Measurements from ENCODE around the gene SPEF2. TPM values are rescaled to one million over a fixed set of nuclear protein-coding genes. Genes with fewer than 3 reads are reported as not detected.

The SPEF2 gene
- total and polyA plus RNA-seq, 10 of the 15 experiments (the other 5 are each of a cell fraction or from before 2014, with no cell fraction given): 0.03 to 2.0 (median 0.07) TPM; not detected in 3

- TF ChIP-seq E4F1 (IDR thresholded peaks at IDR 0.05; ENCODE audit: borderline replicate concordance, partially characterized antibody) (no peak), TCF12 (IDR thresholded peaks at IDR 0.05; ENCODE audit: low read depth, low read length) (no peak), JUND (IDR thresholded peaks at IDR 0.05; ENCODE audit: low read depth, low read length) (no peak)
Observed at GRCh38 chr5:35799753-35800152, 182.1 kb downstream of the SPEF2 start (continued).

GRCh38 chr5:35803191-35803651 is 185.6 kb downstream of the SPEF2 start:
- Histone ChIP-seq H3K4me1 (ENCODE audit: control insufficient read depth, insufficient read depth, low read length) (no peaks in the 10 kb centered on the region), H4K20me1 (ENCODE audit: control insufficient read depth, insufficient read depth) (no peaks in the 10 kb centered on the region), H3K9ac (ENCODE audit: control insufficient read depth, insufficient read depth, low read length) (no peak overlapping the region), H3K36me3 (ENCODE audit: control insufficient read depth in 2 of 2, insufficient read depth in 2 of 2, low read length in 1 of 2) (no peaks in the 10 kb centered on the region), H3K27ac (ENCODE audit: control insufficient read depth, insufficient read depth) (no peak overlapping the region), H3K4me3 (no peak overlapping the region), H3K27me3 (replicated peaks in 1 of 2; ENCODE audit: control insufficient read depth in 2 of 2, insufficient read depth in 2 of 2, low read length in 1 of 2) (no peaks in the 10 kb centered on the region), H3K79me2 (ENCODE audit: control insufficient read depth, insufficient read depth, low read length) (no peaks in the 10 kb centered on the region), H3K4me2 (ENCODE audit: control insufficient read depth, insufficient read depth) (no peak overlapping the region), H2AFZ (ENCODE audit: control insufficient read depth, low read depth, low read length) (no peak overlapping the region), H3K9me3 (replicated peaks; ENCODE audit: control insufficient read depth, insufficient read depth, low read length) (no peaks in the 10 kb centered on the region)
- intact Hi-C loops (cut with micrococcal nuclease; ENCODE audit: unreplicated experiment): no loop called here
- 49% methylated on average over 3 of the region's 4 CpGs for WGBS (ENCODE audit: insufficient coverage, insufficient replicate concordance, low lambda C conversion rate, missing lambda C conversion rate)
- ChIA-PET POLR2A (interaction anchor here (0.5 to 1.5 kb wide), 2 partner anchors 27 to 48 kb away, joined by 3 read pairs; no protein-coding TSS in a partner anchor), SMC1A (ENCODE audit: uncharacterized antibody, unreplicated experiment) (interaction anchor here (0.7 to 2.3 kb wide), 5 partner anchors 10 to 92 kb away, joined by 3 to 7 read pairs (median 4); no protein-coding TSS in a partner anchor), CTCF (interaction anchor here (0.8 to 1.5 kb wide), 4 partner anchors 9 to 122 kb away, joined by 4 to 5 read pairs (median 4); no protein-coding TSS in a partner anchor), RAD21 (ENCODE audit: unreplicated experiment) (no interaction called here)
- ATAC-seq (peak; percentile 59), DNase-seq (ENCODE audit: low read depth, low spot score) (no peak), FAIRE-seq (no peak)
- in situ Hi-C loops (cut with MboI): no loop called here
- TF ChIP-seq ELK1 (IDR thresholded peaks at IDR 0.05; ENCODE audit: low read depth, low read length): no peak
- TF ChIP-seq BMI1 (IDR thresholded peaks at IDR 0.05; ENCODE audit: borderline replicate concordance): peak; percentile 83
- no peak for TF ChIP-seq NFYB (IDR thresholded peaks at IDR 0.05; ENCODE audit: insufficient read depth, low read depth, low read length)
- no peak for TF ChIP-seq GABPA (IDR thresholded peaks at IDR 0.05; ENCODE audit: low read depth)
- BruUV-seq (replicated peaks): no TSS peak
